Activated B cell treated with CpG ODN at 0.5 μM for 24 hours (primary cell): ENCODE data around the gene MAP3K2. TPM values are rescaled to one million over a fixed set of nuclear protein-coding genes. Genes with fewer than 3 reads are reported as not detected.

Experiments
- ATAC-seq: fragments of 200-7000 bp; cut with Tn5 transposase; one replicate; pipeline ENCODE4 v1.10.0; 2021; ENCODE audit warnings: low read depth, mild to moderate bottlenecking, moderate library complexity
- CTCF ChIA-PET: fragments of 350-600 bp; sonication (Branson Sonifier 250); formaldehyde crosslinking; loops from one replicate; lab custom pipeline; 2021; ENCODE audit warnings: antibody characterized with exemption; lab: Charles Lee
- POLR2A ChIA-PET: fragments of 350-600 bp; sonication (Branson Sonifier 250); formaldehyde crosslinking; loops from one replicate; lab custom pipeline; 2021; ENCODE audit warnings: antibody characterized with exemption; lab: Charles Lee
- DNase-seq: peaks from one replicate; pipeline ENCODE4 v3.0.0; 2022
- H3K27ac Mint-ChIP-seq: one replicate; pipeline ENCODE4 v1.8.0; 2020; ENCODE audit warnings: mixed read lengths
- H3K27me3 Mint-ChIP-seq: one replicate; pipeline ENCODE4 v1.8.0; 2021; ENCODE audit warnings: mixed read lengths
- H3K36me3 Mint-ChIP-seq: one replicate; pipeline ENCODE4 v1.8.0; 2021; ENCODE audit warnings: low read depth, mixed read lengths
- H3K4me1 Mint-ChIP-seq: one replicate; pipeline ENCODE4 v1.8.0; 2021; ENCODE audit warnings: mixed read lengths
- H3K4me3 Mint-ChIP-seq: one replicate; pipeline ENCODE4 v1.8.0; 2020; ENCODE audit warnings: mild to moderate bottlenecking, mixed read lengths
- H3K9me3 Mint-ChIP-seq: one replicate; pipeline ENCODE4 v1.8.0; 2020; ENCODE audit warnings: mixed read lengths
- CTCF ChIP-seq: fragments of 200-600 bp; IDR thresholded peaks from one replicate; pipeline ENCODE4 v1.8.0; 2022; ENCODE audit warnings: antibody characterized with exemption, mild to moderate bottlenecking
- intact Hi-C: fragments of 100-400 bp; cut with micrococcal nuclease; formaldehyde crosslinking; loops from one replicate; pipeline ENCODE4 v1.15.1; 2024
- total RNA-seq: library from RNA; stranded (reverse); gene quantifications from 2 replicates; pipeline ENCODE4 v1.2.3, GENCODE V29; 2022

The MAP3K2 gene
- total RNA-seq, 1 donor from 2014 or later = 77.7 TPM

- POLR2A ChIA-PET = no interaction called here
- no peaks in the 10 kb centered on the region for H3K36me3 Mint-ChIP-seq
- no peak for ATAC-seq
- H3K4me1 Mint-ChIP-seq = peaks cover 16% of the 10 kb centered on the region
- peaks cover 1% of the 10 kb centered on the region for H3K27me3 Mint-ChIP-seq
- H3K9me3 Mint-ChIP-seq = no peaks in the 10 kb centered on the region
- no peak for DNase-seq
- peak overlapping the region; percentile 2 for H3K4me3 Mint-ChIP-seq
- intact Hi-C loops = no loop called here
- no peak overlapping the region for H3K27ac Mint-ChIP-seq
- CTCF ChIA-PET = no interaction called here
- TF ChIP-seq CTCF = no peak
These were observed 38.0 kb upstream of the MAP3K2 start for GRCh38 chr2:127425540-127426490.

DNA sequence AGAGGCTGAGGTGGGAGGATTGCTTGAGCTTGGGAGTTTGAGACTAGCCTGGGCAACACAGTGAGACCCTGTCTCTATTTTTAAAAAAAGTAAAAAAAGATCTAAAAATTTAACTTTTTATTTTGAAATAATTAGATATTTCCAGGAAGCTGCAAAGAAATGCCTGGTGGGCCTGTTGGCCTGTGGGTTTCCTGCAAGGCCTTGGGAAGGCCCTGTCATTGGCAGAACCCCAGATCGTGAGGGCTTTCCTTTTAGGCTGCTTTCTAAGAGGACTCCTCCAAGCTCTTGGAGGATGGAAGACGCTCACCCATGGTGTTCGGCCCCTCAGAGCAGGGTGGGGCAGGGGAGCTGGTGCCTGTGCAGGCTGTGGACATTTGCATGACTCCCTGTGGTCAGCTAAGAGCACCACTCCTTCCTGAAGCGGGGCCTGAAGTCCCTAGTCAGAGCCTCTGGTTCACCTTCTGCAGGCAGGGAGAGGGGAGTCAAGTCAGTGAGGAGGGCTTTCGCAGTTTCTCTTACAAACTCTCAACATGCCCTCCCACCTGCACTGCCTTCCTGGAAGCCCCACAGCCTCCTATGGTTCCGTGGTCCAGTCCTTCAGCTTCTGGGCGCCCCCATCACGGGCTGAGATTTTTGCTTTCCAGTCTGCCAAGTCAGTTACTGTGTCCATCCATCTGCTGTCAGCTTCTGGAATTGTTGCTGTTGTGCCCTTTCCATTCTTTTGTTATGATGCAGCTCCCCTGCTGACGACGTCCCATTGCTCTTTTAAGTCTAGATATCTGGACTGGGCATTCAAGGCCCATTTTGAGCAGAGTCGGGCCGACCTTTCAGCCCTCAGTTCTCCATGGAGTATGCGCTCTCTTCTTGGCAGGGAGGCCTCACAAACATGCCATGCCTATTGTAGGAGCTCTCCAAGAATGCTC lies 37.1 kb upstream of the MAP3K2 start:
- Mint-ChIP-seq H3K4me3 (peak overlapping the region; percentile 2), H3K4me1 (peaks cover 16% of the 10 kb centered on the region), H3K27ac (no peak overlapping the region), H3K27me3 (peaks cover 1% of the 10 kb centered on the region), H3K9me3 (no peaks in the 10 kb centered on the region), H3K36me3 (no peaks in the 10 kb centered on the region)
- CTCF ChIA-PET = interaction anchor here (2.7 kb wide), 1 partner anchor 54 kb away, joined by 10 read pairs; no protein-coding TSS in a partner anchor
- no peak for ATAC-seq
- POLR2A ChIA-PET = no interaction called here
- no peak for TF ChIP-seq CTCF
- DNase-seq = no peak
- intact Hi-C loops = no loop called here

GRCh38 chr2:127423880-127424279 lies 36.1 kb upstream of the MAP3K2 start:
- H3K27me3 Mint-ChIP-seq = peaks cover 1% of the 10 kb centered on the region
- peaks cover 16% of the 10 kb centered on the region for H3K4me1 Mint-ChIP-seq
- H3K36me3 Mint-ChIP-seq = no peaks in the 10 kb centered on the region
- POLR2A ChIA-PET = no interaction called here
- TF ChIP-seq CTCF = no peak
- CTCF ChIA-PET = interaction anchor here (2.7 kb wide), 1 partner anchor 55 kb away, joined by 10 read pairs; no protein-coding TSS in a partner anchor
- peak overlapping the region; percentile 73 for H3K4me3 Mint-ChIP-seq
- no peak overlapping the region for H3K27ac Mint-ChIP-seq
- intact Hi-C loops = loop anchor here (1.0 to 2.0 kb wide), 2 partner anchors 15 to 37 kb away; partner anchors contain the start of gene MAP3K2
- no peak for DNase-seq
- no peaks in the 10 kb centered on the region for H3K9me3 Mint-ChIP-seq
- ATAC-seq = no peak

DNA sequence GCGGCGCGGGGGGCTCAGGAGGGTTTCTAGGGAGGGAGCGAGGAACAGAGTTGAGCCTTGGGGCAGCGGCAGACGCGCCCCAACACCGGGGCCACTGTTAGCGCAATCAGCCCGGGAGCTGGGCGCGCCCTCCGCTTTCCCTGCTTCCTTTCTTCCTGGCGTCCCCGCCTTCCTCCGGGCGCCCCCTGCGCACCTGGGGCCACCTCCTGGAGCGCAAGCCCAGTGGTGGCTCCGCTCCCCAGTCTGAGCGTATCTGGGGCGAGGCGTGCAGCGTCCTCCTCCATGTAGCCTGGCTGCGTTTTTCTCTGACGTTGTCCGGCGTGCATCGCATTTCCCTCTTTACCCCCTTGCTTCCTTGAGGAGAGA lies 35.7 kb upstream of the MAP3K2 start:
- POLR2A ChIA-PET = interaction anchor here (1.5 kb wide), 1 partner anchor 34 kb away, joined by 8 read pairs; the partner anchor contains the start of gene MAP3K2
- DNase-seq = no peak
- Mint-ChIP-seq H3K27ac (no peak overlapping the region), H3K36me3 (no peaks in the 10 kb centered on the region), H3K9me3 (no peaks in the 10 kb centered on the region), H3K4me3 (peak overlapping the region; percentile 73), H3K27me3 (peaks cover 1% of the 10 kb centered on the region), H3K4me1 (peaks cover 16% of the 10 kb centered on the region)
- intact Hi-C loops = loop anchor here (1.0 to 2.0 kb wide), 2 partner anchors 15 to 36 kb away; partner anchors contain the start of gene MAP3K2
- peak; percentile 30 for ATAC-seq
- CTCF ChIA-PET = interaction anchor here (2.7 kb wide), 1 partner anchor 56 kb away, joined by 10 read pairs; no protein-coding TSS in a partner anchor
- TF ChIP-seq CTCF = no peak
